GM12878 (cell line): ENCODE results near the gene SF3B6.

ENCODE experiments used
- BCL3 ChIP-seq: IDR thresholded peaks from 2 replicates; pipeline ENCODE4 v1.6.1; 2011; ENCODE audit warnings: borderline replicate concordance, low read depth, mild to moderate bottlenecking, moderate library complexity, low read length; ENCODE audit not compliant: insufficient read depth, poor library complexity, severe bottlenecking
- CBX5 ChIP-seq: sonication (generic); IDR thresholded peaks from 2 replicates; pipeline ENCODE4 v1.6.1; 2016; ENCODE audit warnings: low read depth, moderate library complexity, mild to moderate bottlenecking, inconsistent platforms
- CHD2 ChIP-seq: IDR thresholded peaks from 2 replicates; pipeline ENCODE4 v1.6.1; 2011; ENCODE audit warnings: low read depth, low read length, improper control_type of control experiment, borderline replicate concordance
- CREB1 ChIP-seq: IDR thresholded peaks from 2 replicates; pipeline ENCODE4 v1.6.1; 2012; ENCODE audit warnings: low read depth, mild to moderate bottlenecking, inconsistent platforms
- HDGF ChIP-seq: fragments of 450-650 bp; IDR thresholded peaks from 2 replicates; pipeline ENCODE4 v1.6.1; 2016; ENCODE audit warnings: antibody characterized with exemption
- MAX ChIP-seq: IDR thresholded peaks from 2 replicates; pipeline ENCODE4 v1.6.1; 2012; ENCODE audit warnings: low read depth, low read length, improper control_type of control experiment
- MTA2 ChIP-seq: fragments of 450-650 bp; IDR thresholded peaks from 2 replicates; pipeline ENCODE4 v1.6.1; 2016; ENCODE audit warnings: low read depth, mild to moderate bottlenecking, moderate library complexity
- NR2F1 ChIP-seq: fragments of 450-650 bp; conservative IDR thresholded peaks from 2 replicates; pipeline ENCODE4 v1.6.1; 2017; ENCODE audit warnings: mild to moderate bottlenecking
- PKNOX1 ChIP-seq: fragments of 450-650 bp; IDR thresholded peaks from 2 replicates; pipeline ENCODE4 v1.6.1; 2016; ENCODE audit warnings: mild to moderate bottlenecking
- POLR2AphosphoS5 ChIP-seq: IDR thresholded peaks from 2 replicates; pipeline ENCODE4 v1.6.1; 2011; ENCODE audit warnings: mild to moderate bottlenecking, low read length, inconsistent platforms
- SP1 ChIP-seq: IDR thresholded peaks from one replicate; pipeline ENCODE4 v1.6.1; 2011; ENCODE audit warnings: low read depth, low read length
- ZNF24 ChIP-seq: fragments of 450-650 bp; IDR thresholded peaks from 2 replicates; pipeline ENCODE4 v1.6.1; 2017; ENCODE audit warnings: antibody characterized with exemption, mild to moderate bottlenecking
- TF ChIP-seq, protein P1 (sequence below): IDR thresholded peaks from 2 replicates; pipeline ENCODE4 v1.6.1; 2011; ENCODE audit warnings: low read depth, low read length, improper control_type of control experiment, borderline replicate concordance
- TF ChIP-seq, protein P2 (sequence below), 3 experiments: IDR thresholded peaks in 2 of 3; conservative IDR thresholded peaks in 1 of 3; 2 replicates each; pipeline ENCODE4 v1.5.1; 2011; ENCODE audit warnings: low read depth in 3 of 3, low read length in 3 of 3, mild to moderate bottlenecking in 3 of 3, control low read depth in 2 of 3, moderate library complexity in 2 of 3, inconsistent platforms in 1 of 3, mixed read lengths in 1 of 3; ENCODE audit not compliant: control insufficient read depth in 2 of 3, insufficient read depth in 1 of 3; ENCODE audit errors: extremely low read depth in 1 of 3

- TF ChIP-seq NR2F1 (no peak), MAX (no peak), CBX5 (0 out of 2 replicates have a peak, but pooled peaks have one; percentile 5), CREB1 (0 out of 2 replicates have a peak, but pooled peaks have one; percentile 5), SP1 (no peak), HDGF (0 out of 2 replicates have a peak, but pooled peaks have one; percentile 47), BCL3 (no peak), ZNF24 (no peak), MTA2 (no peak), PKNOX1 (no peak), CHD2 (no peak), POLR2AphosphoS5 (no peak)
- TF ChIP-seq, protein P1, sequence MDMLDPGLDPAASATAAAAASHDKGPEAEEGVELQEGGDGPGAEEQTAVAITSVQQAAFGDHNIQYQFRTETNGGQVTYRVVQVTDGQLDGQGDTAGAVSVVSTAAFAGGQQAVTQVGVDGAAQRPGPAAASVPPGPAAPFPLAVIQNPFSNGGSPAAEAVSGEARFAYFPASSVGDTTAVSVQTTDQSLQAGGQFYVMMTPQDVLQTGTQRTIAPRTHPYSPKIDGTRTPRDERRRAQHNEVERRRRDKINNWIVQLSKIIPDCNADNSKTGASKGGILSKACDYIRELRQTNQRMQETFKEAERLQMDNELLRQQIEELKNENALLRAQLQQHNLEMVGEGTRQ, result no peak
- TF ChIP-seq, protein P2, sequence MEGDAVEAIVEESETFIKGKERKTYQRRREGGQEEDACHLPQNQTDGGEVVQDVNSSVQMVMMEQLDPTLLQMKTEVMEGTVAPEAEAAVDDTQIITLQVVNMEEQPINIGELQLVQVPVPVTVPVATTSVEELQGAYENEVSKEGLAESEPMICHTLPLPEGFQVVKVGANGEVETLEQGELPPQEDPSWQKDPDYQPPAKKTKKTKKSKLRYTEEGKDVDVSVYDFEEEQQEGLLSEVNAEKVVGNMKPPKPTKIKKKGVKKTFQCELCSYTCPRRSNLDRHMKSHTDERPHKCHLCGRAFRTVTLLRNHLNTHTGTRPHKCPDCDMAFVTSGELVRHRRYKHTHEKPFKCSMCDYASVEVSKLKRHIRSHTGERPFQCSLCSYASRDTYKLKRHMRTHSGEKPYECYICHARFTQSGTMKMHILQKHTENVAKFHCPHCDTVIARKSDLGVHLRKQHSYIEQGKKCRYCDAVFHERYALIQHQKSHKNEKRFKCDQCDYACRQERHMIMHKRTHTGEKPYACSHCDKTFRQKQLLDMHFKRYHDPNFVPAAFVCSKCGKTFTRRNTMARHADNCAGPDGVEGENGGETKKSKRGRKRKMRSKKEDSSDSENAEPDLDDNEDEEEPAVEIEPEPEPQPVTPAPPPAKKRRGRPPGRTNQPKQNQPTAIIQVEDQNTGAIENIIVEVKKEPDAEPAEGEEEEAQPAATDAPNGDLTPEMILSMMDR (IDR thresholded peaks at IDR 0.05 in 2 of 3, conservative IDR thresholded peaks at IDR 0.05 in 1 of 3; ENCODE audit: control insufficient read depth in 2 of 3, extremely low read depth in 1 of 3, insufficient read depth in 1 of 3, low read depth in 3 of 3, low read length in 3 of 3), result no peak
Measured at GRCh38 chr2:24123922-24124580, 47.9 kb upstream of the SF3B6 start.
